Activated naive CD4-positive, alpha-beta T cell (primary cell): ENCODE measurements around the gene MEIOB.
"Not testable (repeated sequence)": the region's sequence is repeated elsewhere in the genome, so short reads cannot be mapped to it uniquely, and the experiment has no call there.

Source experiments
- DNase-seq, 4 experiments: peaks; one replicate each; lab custom pipeline; 2025; lab: John Stamatoyannopoulos, UW

Gene MEIOB, protein sequence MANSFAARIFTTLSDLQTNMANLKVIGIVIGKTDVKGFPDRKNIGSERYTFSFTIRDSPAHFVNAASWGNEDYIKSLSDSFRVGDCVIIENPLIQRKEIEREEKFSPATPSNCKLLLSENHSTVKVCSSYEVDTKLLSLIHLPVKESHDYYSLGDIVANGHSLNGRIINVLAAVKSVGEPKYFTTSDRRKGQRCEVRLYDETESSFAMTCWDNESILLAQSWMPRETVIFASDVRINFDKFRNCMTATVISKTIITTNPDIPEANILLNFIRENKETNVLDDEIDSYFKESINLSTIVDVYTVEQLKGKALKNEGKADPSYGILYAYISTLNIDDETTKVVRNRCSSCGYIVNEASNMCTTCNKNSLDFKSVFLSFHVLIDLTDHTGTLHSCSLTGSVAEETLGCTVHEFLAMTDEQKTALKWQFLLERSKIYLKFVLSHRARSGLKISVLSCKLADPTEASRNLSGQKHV

DNA sequence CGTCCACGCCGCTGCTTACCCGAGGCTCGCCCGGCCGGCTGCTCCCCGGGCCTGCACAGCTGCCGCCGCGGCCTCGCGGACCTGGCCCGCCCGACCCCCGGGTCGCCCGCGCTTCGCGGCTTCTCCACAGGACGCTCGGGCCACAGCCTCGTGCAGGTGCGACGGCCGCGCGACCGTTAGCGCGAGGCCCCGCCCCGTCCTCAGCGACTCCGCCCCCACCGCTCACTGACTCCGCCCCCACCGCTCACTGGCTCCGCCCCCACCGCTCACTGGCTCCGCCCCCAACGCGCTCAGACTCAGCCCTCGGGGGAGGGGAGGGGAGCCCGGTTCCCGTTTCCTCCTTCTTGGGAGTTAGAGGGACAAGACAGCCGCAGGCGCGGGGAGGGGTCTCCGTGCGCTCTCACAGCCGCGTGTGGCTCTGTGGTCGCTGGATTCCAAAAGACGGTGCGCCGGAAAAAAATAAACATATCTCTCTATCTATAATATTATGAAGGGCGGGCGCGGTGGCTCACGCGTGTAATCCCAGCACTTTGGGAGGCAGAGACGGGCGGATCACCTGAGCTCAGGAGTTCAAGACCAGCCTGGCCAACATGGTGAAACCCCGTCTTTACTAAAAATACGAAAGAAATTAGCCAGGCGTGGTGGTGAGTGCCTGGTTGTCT is at the start of gene MEIOB:
TSS of gene MEIOB (minus strand) at position 191 of the 662 bp plus-strand sequence. CDS start 3,989 bp downstream, outside the sequence.
- DNase-seq: peak in 2 of 4 experiments; percentile 26 to 42

GRCh38 chr16:1920727-1921171 is 48.8 kb upstream of the MEIOB start:
- DNase-seq: no peak

- DNase-seq: not testable (repeated sequence)
These were observed 48.2 kb upstream of the MEIOB start for GRCh38 chr16:1920122-1920521.

DNA sequence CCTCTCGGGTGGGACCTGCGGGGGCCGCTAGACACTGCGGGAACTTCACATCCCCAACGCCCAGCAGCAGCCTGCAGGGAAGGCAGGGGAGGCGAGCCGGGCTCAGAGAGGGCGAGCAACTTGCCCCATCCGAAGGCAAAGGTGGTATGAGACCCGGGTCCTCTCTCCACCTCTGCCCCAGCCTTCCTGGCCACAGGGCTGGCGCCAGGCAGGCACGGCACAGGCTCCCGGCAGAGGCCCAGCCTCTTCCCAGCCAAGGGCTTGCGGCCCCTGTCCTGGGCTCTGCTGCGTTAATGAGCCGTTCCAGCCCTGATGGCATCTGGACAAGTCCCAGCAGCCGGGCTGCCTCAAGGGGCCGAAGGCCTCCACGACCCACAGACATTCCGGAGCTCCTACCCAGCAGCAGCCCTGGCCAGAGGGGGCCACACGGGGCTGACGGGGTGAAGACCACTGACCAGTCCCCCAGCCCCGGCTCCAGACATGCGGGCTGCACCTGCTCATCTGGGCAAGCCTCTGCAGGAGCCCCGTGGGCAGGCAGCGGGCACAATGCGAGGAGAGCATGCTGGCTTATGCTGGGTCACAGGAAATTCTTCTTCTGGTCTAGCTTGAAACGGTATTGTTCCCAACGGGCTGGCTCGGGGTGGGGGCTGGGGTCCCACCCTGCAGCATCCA is 47.5 kb upstream of the MEIOB start:
- no peak for DNase-seq

DNA sequence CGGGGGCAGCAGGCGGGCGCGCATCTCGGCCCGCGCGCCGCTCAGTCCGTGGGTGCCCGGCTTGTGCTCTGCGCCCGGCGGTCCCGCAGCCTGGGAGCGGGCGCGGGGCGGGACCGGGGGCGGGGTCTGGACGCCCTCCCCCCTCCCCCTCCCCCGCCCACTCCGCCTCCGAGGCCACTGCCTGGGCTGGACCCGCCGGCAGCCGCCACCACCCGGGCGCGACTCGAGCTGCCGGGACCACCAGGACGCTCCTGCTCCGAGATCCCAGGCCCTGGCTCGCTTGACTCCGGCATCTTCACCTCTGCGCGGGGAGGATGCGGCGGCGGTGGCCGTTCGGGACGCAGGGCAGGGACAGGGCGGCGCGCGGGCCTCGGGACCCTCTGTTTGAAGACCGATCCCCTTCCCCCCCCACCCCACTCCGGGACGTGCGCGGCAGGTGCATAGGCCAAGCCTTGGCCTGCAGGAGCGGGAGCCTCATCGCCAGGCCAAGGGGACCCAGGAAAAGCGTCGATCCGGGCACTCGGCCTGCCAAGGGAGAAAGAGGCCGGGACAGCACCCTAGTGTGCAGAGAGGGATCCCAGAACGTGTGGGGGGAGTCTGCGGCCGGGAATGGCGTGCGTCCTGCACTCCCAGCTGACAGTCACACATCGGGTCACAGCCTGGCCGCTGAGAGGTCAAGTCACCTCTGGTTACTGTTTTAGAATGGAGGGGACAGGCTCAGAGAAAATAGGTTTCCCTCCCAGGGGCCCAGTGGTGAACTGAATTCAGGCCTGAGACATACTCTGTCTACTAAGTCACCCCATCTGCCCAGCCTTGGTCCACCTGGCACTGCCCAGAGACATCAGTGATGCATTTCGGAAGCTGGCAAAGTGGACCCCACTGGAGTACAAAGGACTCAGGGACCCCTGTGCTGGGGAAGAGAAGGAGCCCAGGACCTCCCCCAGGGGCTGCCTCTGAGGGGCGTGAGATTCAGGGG is 46.7 kb upstream of the MEIOB start, which contains the start of gene HS3ST6:
TSS of gene HS3ST6 (minus strand) at position 65 of the 976 bp plus-strand sequence. CDS start 92 bp downstream, outside the sequence.
- no peak for DNase-seq

- DNase-seq: no peak
These were observed 45.8 kb upstream of the MEIOB start for GRCh38 chr16:1917665-1918350.

GRCh38 chr16:1917056-1917664 is 45.2 kb upstream of the MEIOB start:
- no peak for DNase-seq

DNA sequence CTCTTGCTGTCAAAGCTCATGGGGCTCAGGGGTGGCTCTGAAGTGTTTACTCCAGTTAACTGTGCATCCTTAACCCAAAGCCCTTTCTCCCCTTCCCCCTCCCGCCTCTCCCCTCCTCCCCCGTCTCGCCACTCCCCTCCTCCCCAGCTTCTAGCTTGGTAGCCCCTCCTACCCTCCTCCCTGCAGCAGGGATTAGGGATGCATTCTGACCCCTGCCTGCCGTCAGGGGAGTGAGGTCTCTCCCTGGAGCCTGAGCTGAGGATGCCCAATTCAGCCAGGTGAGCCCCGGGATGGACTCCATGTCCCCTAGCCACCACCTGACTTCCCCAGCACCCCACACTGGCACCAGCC is 44.7 kb upstream of the MEIOB start:
- no peak for DNase-seq

GRCh38 chr16:1915732-1916639 is 44.0 kb upstream of the MEIOB start:
- no peak for DNase-seq

GRCh38 chr16:1914988-1915387 is 43.0 kb upstream of the MEIOB start:
- no peak for DNase-seq

DNA sequence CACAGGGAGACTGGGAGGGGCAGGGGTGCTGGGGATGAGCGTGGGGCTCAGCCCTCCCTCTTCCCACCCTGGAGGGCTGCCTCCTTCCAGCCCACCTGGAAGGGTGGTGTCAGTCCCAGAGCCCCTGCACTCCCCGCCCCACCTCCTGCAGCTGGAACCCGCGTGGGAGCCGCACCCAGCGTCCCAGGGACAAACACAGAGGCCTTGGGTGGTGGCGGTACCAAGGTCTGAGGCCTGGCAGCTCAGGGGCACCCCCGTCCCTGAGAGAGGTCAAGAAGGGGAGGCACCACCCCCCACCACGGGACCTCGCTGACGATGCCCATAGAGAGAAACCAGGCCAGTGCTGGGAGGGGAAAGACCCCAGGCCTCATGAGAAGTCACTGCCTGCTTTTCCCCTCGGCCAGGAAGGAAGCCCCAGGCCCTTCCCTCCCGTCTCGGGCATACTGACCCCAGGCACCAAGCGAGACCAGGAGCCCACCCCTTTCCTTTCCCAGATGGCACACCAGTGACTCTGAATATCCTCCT is 42.2 kb upstream of the MEIOB start:
- DNase-seq: no peak

DNA sequence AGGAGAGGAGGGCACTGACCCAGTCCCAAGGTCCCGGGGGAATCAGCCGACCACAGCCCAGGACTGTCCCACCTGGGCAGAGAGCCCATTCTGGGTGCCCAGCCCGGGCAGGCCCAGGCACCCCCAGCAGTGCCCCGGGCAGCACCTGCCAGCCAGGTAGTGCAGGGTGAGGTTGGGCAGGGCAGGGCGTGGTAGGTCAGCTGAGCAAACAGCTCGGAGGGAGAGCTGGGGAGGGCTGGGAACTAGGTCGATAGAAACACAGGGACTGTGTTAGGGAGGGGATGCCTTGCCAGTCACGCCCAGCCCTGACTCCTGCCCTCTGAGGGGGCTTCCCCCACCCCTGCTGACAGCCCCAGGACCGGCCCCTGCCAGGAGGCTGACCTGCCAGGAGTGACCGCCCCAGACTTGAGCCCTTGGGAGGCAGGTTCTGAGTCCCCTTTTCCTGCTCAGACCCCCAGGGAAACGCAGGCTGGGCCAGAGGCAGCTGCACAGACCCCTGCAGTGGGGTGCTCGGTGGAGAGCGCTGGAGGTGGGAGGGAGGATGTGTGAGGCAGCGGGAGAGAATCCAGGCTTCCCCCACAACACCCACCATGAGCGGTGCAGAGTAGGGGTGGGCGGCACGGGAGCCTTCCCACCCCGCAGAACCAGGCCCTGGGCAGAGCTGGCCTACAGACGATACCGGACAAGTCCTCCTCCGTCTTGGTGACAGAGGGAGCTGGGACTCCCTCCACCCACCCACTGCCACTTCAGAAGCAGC is 41.5 kb upstream of the MEIOB start:
- no peak for DNase-seq

DNA sequence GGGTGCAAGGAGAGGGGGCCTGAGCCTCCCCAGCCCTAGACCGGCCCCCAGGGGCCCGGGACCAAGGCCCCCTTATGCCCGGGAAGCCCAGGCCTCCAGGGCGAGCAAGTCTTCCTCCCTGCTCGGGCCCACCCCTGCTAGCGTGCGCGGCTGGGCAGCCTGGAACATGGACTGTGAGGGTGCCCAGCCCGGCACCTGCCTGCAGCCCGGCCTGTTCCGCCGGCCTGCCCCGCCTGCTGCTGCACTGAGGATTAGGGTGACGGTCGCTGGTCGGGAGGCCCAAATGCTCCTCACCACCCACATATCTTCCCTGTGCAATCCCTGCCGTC is 40.2 kb upstream of the MEIOB start:
- DNase-seq: no peak

- DNase-seq: no peak
These were observed 39.7 kb upstream of the MEIOB start for GRCh38 chr16:1911467-1912214.

GRCh38 chr16:1909561-1910231 is 37.7 kb upstream of the MEIOB start:
- DNase-seq: no peak

DNA sequence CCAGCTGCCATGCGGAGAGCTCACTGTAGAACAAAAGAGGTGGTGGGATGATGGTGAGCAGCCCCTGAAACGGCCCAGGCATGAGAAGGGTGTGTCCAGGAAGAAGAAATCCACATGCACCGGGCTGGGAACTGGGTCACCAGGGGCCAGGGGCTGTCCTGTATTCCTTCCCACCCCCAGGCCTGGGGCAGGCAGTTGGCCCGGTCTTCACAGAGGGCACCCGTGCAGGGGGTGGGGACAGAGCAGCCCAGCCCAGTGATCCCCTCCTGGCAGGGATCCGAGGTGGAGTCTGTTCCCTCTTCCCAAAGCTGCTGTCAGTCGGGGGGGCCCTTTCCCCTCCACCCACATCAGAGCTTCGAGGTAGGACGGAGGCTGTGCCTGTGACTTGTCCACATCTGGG is 37.0 kb upstream of the MEIOB start:
- no peak for DNase-seq

- DNase-seq: no peak
These were observed 36.2 kb upstream of the MEIOB start for GRCh38 chr16:1908184-1908583.
